Tibial nerve (tissue), 3 donors: ENCODE data around the gene BLM.
"Not testable (repeated sequence)": the region's sequence is repeated elsewhere in the genome, so short reads cannot be mapped to it uniquely, and the experiment has no call there.

ENCODE experiments used
- POLR2A ChIP-seq, 2 donors: fragments of 450-650 bp; IDR thresholded peaks; one replicate each; pipeline ENCODE4 v1.6.1; 2017; ENCODE audit warnings: antibody characterized with exemption in 2 of 2, mild to moderate bottlenecking in 2 of 2, moderate library complexity in 2 of 2
- TF ChIP-seq, protein P1 (sequence below), 5 experiments: fragments of 200-600 bp in 3 of 5; fragments of 450-650 bp in 2 of 5; sonication (generic) in 3 of 5; IDR thresholded peaks; one replicate each; pipeline ENCODE4 v1.5.1; 2016 to 2019; ENCODE audit warnings: antibody characterized with exemption in 5 of 5, mild to moderate bottlenecking in 3 of 5, moderate library complexity in 2 of 5

- TF ChIP-seq, protein P1, sequence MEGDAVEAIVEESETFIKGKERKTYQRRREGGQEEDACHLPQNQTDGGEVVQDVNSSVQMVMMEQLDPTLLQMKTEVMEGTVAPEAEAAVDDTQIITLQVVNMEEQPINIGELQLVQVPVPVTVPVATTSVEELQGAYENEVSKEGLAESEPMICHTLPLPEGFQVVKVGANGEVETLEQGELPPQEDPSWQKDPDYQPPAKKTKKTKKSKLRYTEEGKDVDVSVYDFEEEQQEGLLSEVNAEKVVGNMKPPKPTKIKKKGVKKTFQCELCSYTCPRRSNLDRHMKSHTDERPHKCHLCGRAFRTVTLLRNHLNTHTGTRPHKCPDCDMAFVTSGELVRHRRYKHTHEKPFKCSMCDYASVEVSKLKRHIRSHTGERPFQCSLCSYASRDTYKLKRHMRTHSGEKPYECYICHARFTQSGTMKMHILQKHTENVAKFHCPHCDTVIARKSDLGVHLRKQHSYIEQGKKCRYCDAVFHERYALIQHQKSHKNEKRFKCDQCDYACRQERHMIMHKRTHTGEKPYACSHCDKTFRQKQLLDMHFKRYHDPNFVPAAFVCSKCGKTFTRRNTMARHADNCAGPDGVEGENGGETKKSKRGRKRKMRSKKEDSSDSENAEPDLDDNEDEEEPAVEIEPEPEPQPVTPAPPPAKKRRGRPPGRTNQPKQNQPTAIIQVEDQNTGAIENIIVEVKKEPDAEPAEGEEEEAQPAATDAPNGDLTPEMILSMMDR (IDR thresholded peaks at IDR 0.05), result not testable (repeated sequence)
- TF ChIP-seq POLR2A (IDR thresholded peaks at IDR 0.05), result not testable (repeated sequence)
Measured at GRCh38 chr15:90826206-90826885, 109.2 kb downstream of the BLM start.
